Upper lobe of left lung (tissue), 6 donors: ENCODE measurements around the gene MEMO1. TPM values are rescaled to one million over a fixed set of nuclear protein-coding genes. Genes with fewer than 3 reads are reported as not detected.
"Not testable (repeated sequence)": the region's sequence is repeated elsewhere in the genome, so short reads cannot be mapped to it uniquely, and the experiment has no call there.

Source experiments
- ATAC-seq, 2 donors: fragments of 200-7000 bp; cut with Tn5 transposase; one replicate each; pipeline ENCODE4 v1.9.1; 2022; ENCODE audit warnings: mild to moderate bottlenecking in 2 of 2, moderate library complexity in 2 of 2; ENCODE audit not compliant: low FRiP score in 2 of 2
- DNase-seq, 2 donors: peaks; one replicate each; pipeline ENCODE4 v3.0.0-alpha.2; 2019 to 2020
- H3K27ac ChIP-seq, 4 donors: fragments of 200-600 bp; sonication (generic); one replicate each; pipeline ENCODE4 v1.5.1; 2016 to 2019
- H3K27me3 ChIP-seq, 4 donors: fragments of 200-600 bp; sonication (generic); one replicate each; pipeline ENCODE4 v1.5.1; 2017 to 2019
- H3K36me3 ChIP-seq, 4 donors: fragments of 200-600 bp; sonication (generic); one replicate each; pipeline ENCODE4 v1.5.1; 2016 to 2019
- H3K4me1 ChIP-seq, 4 donors: fragments of 200-600 bp; sonication (generic); one replicate each; pipeline ENCODE4 v1.5.1; 2018 to 2019
- H3K4me3 ChIP-seq, 4 donors: fragments of 200-600 bp; sonication (generic); one replicate each; pipeline ENCODE4 v1.5.1; 2017 to 2019; ENCODE audit warnings: mild to moderate bottlenecking in 2 of 4, moderate library complexity in 1 of 4
- H3K9me3 ChIP-seq, 4 donors: fragments of 200-600 bp; sonication (generic); one replicate each; pipeline ENCODE4 v1.5.1; 2018 to 2019
- EP300 ChIP-seq, 4 donors: sonication (generic); formaldehyde crosslinking; IDR thresholded peaks; one replicate each; pipeline ENCODE4 v1.5.1; 2017; ENCODE audit warnings: antibody characterized with exemption in 4 of 4, control low read depth in 2 of 4
- POLR2A ChIP-seq, 4 donors: fragments of 450-650 bp; IDR thresholded peaks; one replicate each; pipeline ENCODE4 v1.5.1; 2016 to 2017; ENCODE audit warnings: antibody characterized with exemption in 4 of 4, mild to moderate bottlenecking in 2 of 4
- POLR2AphosphoS5 ChIP-seq, 2 donors: sonication (generic); formaldehyde crosslinking; IDR thresholded peaks; one replicate each; pipeline ENCODE4 v1.5.1; 2017; ENCODE audit warnings: antibody characterized with exemption in 2 of 2
- WGBS, 2 donors: methylation state at CpG; one replicate each; pipeline ENCODE4 v1.1.5; 2017 to 2018; 5-methylcytosine and 5-hydroxymethylcytosine counted together
- total RNA-seq, 6 donors: library from RNA; depleted of rRNA in 4 of 6; stranded (reverse); fragments of >200 nt in 4 of 6; gene quantifications; one replicate each; pipeline versions ENCODE4 v1.1.0 to v1.2.1, GENCODE V29; 2016 to 2021
- TF ChIP-seq, protein P1 (sequence below), 6 experiments: fragments of 450-650 bp in 4 of 6; fragments of 200-600 bp in 2 of 6; sonication (generic) in 2 of 6; IDR thresholded peaks; one replicate each; pipeline ENCODE4 v1.5.1; 2016 to 2019; ENCODE audit warnings: antibody characterized with exemption in 6 of 6
- donor health status: DM: no; HTN: no; CAD: no; lungs with moderate emphysema.
- donor health status: DM: no; HTN: yes; CAD: no; lungs with severe emphysema.

MEMO1 gene
- total RNA-seq, 6 donors from 2014 or later: 12.7 to 32.3 (median 23.6) TPM

DNA sequence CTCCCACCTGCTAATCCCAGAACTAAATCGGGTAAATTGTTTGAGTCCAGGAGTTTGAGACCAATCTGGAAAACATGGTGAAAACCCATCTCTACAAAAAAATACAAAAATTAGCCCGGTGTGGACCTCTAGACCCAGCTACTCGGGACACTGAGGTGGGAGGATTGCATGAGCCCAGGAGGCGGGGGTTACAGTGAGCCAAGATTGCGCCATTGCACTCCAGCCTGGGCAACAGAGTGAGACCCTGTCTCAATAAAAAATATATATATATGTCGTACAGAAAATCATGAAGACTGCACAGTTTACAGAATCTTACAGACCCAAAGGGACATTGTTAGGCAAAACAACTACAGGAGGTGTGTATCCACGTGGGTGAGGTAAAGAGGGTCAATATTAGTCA, 32.8 kb upstream of the MEMO1 start:
- Histone ChIP-seq H3K9me3 (no peaks in the 10 kb centered on the region), H3K27me3 (no peaks in the 10 kb centered on the region), H3K4me3 (no peak overlapping the region), H3K36me3 (no peaks in the 10 kb centered on the region), H3K4me1 (peaks cover 0 to 12% (median 7%) of the 10 kb centered on the region in 4 donors), H3K27ac (no peak overlapping the region)
- WGBS, 2 donors: 79 to 84% methylated on average over 7 of the region's 7 CpGs
- DNase-seq: no peak
- ATAC-seq: no peak
- TF ChIP-seq, protein P1, sequence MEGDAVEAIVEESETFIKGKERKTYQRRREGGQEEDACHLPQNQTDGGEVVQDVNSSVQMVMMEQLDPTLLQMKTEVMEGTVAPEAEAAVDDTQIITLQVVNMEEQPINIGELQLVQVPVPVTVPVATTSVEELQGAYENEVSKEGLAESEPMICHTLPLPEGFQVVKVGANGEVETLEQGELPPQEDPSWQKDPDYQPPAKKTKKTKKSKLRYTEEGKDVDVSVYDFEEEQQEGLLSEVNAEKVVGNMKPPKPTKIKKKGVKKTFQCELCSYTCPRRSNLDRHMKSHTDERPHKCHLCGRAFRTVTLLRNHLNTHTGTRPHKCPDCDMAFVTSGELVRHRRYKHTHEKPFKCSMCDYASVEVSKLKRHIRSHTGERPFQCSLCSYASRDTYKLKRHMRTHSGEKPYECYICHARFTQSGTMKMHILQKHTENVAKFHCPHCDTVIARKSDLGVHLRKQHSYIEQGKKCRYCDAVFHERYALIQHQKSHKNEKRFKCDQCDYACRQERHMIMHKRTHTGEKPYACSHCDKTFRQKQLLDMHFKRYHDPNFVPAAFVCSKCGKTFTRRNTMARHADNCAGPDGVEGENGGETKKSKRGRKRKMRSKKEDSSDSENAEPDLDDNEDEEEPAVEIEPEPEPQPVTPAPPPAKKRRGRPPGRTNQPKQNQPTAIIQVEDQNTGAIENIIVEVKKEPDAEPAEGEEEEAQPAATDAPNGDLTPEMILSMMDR (IDR thresholded peaks at IDR 0.05): no peak
- TF ChIP-seq POLR2AphosphoS5 (IDR thresholded peaks at IDR 0.05) (no peak), EP300 (IDR thresholded peaks at IDR 0.05) (no peak), POLR2A (IDR thresholded peaks at IDR 0.05) (no peak)

DNA sequence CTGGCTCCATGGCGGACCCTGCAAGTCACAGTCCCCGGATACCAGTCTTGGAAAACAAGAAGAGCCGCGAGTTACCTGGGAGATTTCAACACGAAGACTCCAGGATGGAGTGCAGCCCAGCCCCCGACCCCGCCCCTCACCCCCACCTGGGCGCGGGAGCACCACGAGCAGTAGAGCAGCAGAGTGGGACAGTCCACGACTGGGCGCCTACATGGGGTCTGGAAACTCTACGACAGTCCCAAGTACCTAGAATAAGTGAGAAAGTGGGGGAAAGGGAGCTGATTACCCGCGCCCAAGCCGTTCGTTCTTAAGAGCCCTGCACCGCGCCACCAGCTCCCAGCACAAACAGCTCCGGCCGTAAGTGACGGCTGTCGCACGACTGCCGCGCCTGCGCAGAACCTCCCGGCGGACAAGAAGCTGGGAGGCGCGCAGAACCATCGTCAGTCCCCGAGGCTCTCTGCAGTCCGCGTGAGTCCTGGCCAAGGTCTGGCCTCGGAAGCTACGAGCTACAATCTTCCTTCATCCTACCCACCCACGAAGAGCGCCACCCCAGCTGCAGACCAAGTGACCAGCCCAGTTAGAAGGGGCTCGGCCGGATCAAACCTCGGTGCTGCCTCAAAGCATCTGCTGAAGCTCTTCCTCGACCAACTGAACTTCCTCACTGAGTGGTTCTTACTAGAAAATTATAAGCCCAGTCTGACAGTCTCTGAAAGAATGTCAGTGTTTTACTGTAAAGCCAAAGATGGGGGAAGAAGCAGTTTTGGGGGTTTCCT, 28.8 kb upstream of the MEMO1 start, which contains the start of gene DPY30:
DPY30 (minus strand) TSS at position 359 of the 773 bp plus-strand sequence; CDS start at position 10, 349 bp downstream.
- 0% methylated on average over 10 to 26 of the region's 43 CpGs for WGBS, 2 donors
- Histone ChIP-seq H3K27me3 (no peaks in the 10 kb centered on the region), H3K36me3 (peaks cover 0 to 10% (median 0%) of the 10 kb centered on the region in 4 donors), H3K9me3 (no peaks in the 10 kb centered on the region), H3K27ac (peak within 1 kb of the TSS; percentile 72 to 91 (median 88)), H3K4me3 (peak within 1 kb of the TSS; percentile 73 to 100 (median 92)), H3K4me1 (peaks cover 0 to 12% (median 9%) of the 10 kb centered on the region in 4 donors)
- DNase-seq (peak; percentile 94 to 98), ATAC-seq (peak; percentile 98 to 99)
- TF ChIP-seq, protein P1 (IDR thresholded peaks at IDR 0.05): peak in 1 of 6 experiments; percentile 5
- peak in 3 of 4 donors; percentile 50 to 93 (median 89) for TF ChIP-seq POLR2A (IDR thresholded peaks at IDR 0.05)
- no peak for TF ChIP-seq EP300 (IDR thresholded peaks at IDR 0.05)
- peak; percentile 83 to 95 for TF ChIP-seq POLR2AphosphoS5 (IDR thresholded peaks at IDR 0.05)

- WGBS, 2 donors: 87 to 93% methylated on average over 6 to 8 of the region's 8 CpGs
- H3K36me3 ChIP-seq: peaks cover 0 to 21% (median 6%) of the 10 kb centered on the region in 4 donors
- H3K4me3 ChIP-seq, DNase-seq, H3K9me3 ChIP-seq, H3K27ac ChIP-seq, H3K27me3 ChIP-seq, ATAC-seq: not testable (repeated sequence)
- H3K4me1 ChIP-seq: peaks cover 0 to 10% (median 6%) of the 10 kb centered on the region in 4 donors
Measured at GRCh38 chr2:32034198-32034887, 23.5 kb upstream of the MEMO1 start.

GRCh38 chr2:32018789-32019482, 8.1 kb upstream of the MEMO1 start:
- H3K27me3 ChIP-seq, H3K4me3 ChIP-seq, DNase-seq, H3K27ac ChIP-seq, H3K4me1 ChIP-seq, ATAC-seq, H3K9me3 ChIP-seq: not testable (repeated sequence)
- H3K36me3 ChIP-seq: peaks cover 11 to 55% (median 20%) of the 10 kb centered on the region in 4 donors
- 97% methylated on average over 9 of the region's 9 CpGs for WGBS, 2 donors

DNA sequence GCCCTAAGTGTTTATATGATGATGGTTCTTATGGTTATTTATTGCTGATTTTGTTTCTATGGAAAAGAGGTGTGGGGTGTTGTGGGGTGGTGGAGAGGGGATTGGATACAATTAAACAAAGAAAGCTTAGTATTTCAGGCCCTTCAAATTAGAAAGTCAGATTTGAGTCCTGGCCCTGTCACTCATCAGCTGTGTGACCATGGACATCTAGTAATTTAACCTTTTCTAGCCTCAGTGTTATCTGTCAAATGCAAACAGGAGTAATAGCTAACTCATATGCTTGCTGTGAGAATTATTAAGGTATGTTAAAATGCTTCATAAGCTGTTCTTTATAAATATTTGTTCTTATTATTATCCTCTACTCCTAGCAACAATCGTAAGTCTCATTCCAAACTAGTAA, 2.1 kb upstream of the MEMO1 start:
- H3K27ac ChIP-seq: no peak overlapping the region
- WGBS, 2 donors: 90% methylated on average over 1 of the region's 1 CpG
- H3K9me3 ChIP-seq: no peaks in the 10 kb centered on the region
- H3K4me3 ChIP-seq: no peak overlapping the region
- ATAC-seq: no peak
- TF ChIP-seq POLR2A (IDR thresholded peaks at IDR 0.05) (no peak), EP300 (IDR thresholded peaks at IDR 0.05) (no peak), POLR2AphosphoS5 (IDR thresholded peaks at IDR 0.05) (no peak)
- TF ChIP-seq, protein P1 (IDR thresholded peaks at IDR 0.05): no peak
- H3K27me3 ChIP-seq: no peaks in the 10 kb centered on the region
- H3K36me3 ChIP-seq: peaks cover 0 to 21% (median 0%) of the 10 kb centered on the region in 4 donors
- no peak for DNase-seq
- peaks cover 10 to 23% (median 17%) of the 10 kb centered on the region in 4 donors for H3K4me1 ChIP-seq
